ENCODE data around the gene GNB5.

- TF ChIP-seq EZH2 (IDR thresholded peaks at IDR 0.05; ENCODE audit: borderline replicate concordance, insufficient read depth, low read length, poor library complexity, severe bottlenecking) (no peak), SMC3 (conservative IDR thresholded peaks at IDR 0.05; ENCODE audit: poor library complexity) (no peak), REST (IDR thresholded peaks at IDR 0.05; ENCODE audit: borderline replicate concordance) (no peak), CTCF (IDR thresholded peaks at IDR 0.05; ENCODE audit: poor library complexity, severe bottlenecking) (no peak), MXI1 (conservative IDR thresholded peaks at IDR 0.05; ENCODE audit: poor library complexity, severe bottlenecking) (no peak), POLR2AphosphoS5 (IDR thresholded peaks at IDR 0.05) (no peak), TAF1 (IDR thresholded peaks at IDR 0.05; ENCODE audit: low read depth) (no peak), EP300 (conservative IDR thresholded peaks at IDR 0.05; ENCODE audit: poor library complexity, severe bottlenecking) (no peak), RAD21 (conservative IDR thresholded peaks at IDR 0.05) (no peak)
Measured at GRCh38 chr15:52098323-52098722, 92.9 kb downstream of the GNB5 start.

Measured in neural cell (in vitro differentiated cells).